BE2C (cell line): ENCODE results near the gene CUEDC1.

Experiments used
- DNase-seq: peaks from one replicate; pipeline ENCODE4 v3.0.0-alpha.2; 2020
- H3K27me3 ChIP-seq: fragments of 250-450 bp; sonication (Bioruptor Pico); 2 replicates; pipeline ENCODE4 v1.5.1; 2020; ENCODE audit warnings: mild to moderate bottlenecking
- H3K36me3 ChIP-seq: fragments of 250-450 bp; sonication (Bioruptor Pico); 2 replicates; pipeline ENCODE4 v1.5.1; 2020; ENCODE audit warnings: mild to moderate bottlenecking
- H3K4me1 ChIP-seq: fragments of 250-450 bp; sonication (Bioruptor Pico); 2 replicates; pipeline ENCODE4 v1.5.1; 2020
- H3K4me3 ChIP-seq: 2 replicates; pipeline ENCODE4 v1.5.1; 2011; ENCODE audit warnings: low read depth, low read length
- H3K9me3 ChIP-seq: fragments of 250-450 bp; sonication (Bioruptor Pico); 2 replicates; pipeline ENCODE4 v1.5.1; 2020
- TF ChIP-seq, protein P1 (sequence below): IDR thresholded peaks from 2 replicates; pipeline ENCODE4 v1.5.1; 2012; ENCODE audit warnings: mild to moderate bottlenecking, low read depth, low read length

The CUEDC1 gene

DNA sequence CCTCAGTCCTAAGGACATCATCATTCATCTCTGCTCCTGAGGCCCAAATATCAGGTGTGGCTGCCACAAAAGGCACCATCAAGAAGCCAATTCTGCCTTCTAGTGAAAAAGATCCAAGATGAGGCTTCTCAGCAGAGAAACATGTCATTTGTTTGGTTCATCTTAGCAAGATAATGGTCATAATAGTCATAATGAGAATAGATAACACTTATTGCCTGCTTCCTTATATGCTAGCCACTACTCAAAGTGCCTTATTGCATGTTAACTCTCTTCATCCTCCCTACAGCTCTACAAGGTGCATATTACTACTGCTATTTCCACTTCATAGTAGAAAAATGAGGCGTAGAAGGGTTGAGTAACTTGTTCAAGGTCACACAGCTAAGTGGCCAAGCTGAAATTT is 60.4 kb downstream of the CUEDC1 start:
- Histone ChIP-seq H3K4me3 (no peak overlapping the region), H3K27me3 (no peaks in the 10 kb centered on the region), H3K9me3 (no peaks in the 10 kb centered on the region), H3K4me1 (peaks cover 9% of the 10 kb centered on the region), H3K36me3 (no peaks in the 10 kb centered on the region)
- no peak for DNase-seq
- TF ChIP-seq, protein P1, sequence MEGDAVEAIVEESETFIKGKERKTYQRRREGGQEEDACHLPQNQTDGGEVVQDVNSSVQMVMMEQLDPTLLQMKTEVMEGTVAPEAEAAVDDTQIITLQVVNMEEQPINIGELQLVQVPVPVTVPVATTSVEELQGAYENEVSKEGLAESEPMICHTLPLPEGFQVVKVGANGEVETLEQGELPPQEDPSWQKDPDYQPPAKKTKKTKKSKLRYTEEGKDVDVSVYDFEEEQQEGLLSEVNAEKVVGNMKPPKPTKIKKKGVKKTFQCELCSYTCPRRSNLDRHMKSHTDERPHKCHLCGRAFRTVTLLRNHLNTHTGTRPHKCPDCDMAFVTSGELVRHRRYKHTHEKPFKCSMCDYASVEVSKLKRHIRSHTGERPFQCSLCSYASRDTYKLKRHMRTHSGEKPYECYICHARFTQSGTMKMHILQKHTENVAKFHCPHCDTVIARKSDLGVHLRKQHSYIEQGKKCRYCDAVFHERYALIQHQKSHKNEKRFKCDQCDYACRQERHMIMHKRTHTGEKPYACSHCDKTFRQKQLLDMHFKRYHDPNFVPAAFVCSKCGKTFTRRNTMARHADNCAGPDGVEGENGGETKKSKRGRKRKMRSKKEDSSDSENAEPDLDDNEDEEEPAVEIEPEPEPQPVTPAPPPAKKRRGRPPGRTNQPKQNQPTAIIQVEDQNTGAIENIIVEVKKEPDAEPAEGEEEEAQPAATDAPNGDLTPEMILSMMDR, result no peak

- Histone ChIP-seq H3K27me3 (no peaks in the 10 kb centered on the region), H3K36me3 (no peaks in the 10 kb centered on the region), H3K4me3 (no peak overlapping the region), H3K4me1 (peaks cover 9% of the 10 kb centered on the region), H3K9me3 (no peaks in the 10 kb centered on the region)
- DNase-seq, result no peak
- TF ChIP-seq, protein P1, result no peak
Observed at GRCh38 chr17:57892820-57893595, 62.2 kb downstream of the CUEDC1 start.

DNA sequence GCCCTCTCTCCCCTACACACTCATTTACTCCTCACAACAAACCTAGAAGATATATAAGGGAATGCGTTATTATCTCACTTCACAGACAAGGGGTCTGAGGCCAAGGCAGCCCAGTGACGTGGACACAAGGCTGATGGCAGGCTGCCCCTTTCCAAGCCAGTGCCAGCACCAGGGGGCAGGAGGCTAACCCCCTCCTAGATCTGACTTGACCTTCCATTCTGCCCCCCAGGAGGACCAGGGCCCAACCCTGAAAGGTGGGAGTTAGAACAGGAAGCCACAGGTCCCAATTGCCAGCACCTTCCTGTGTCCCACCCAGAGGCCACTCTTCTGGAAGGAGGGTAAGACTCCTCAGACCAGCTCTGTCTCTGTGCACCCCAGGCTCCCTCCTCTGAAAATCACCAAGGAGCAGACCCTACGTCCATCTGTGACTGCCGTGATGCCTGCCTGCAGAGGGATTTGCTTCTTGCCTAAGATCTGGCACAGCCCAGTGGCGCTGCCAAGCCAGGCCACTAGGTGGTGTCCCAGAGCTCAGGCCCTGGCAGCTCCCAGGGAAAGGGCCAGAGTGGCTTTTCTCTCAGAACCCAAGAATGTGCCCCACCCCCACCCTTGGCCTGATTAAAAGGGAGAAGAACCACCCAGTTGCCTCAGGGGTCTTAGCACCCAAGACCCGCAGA is 62.9 kb downstream of the CUEDC1 start:
- no peaks in the 10 kb centered on the region for H3K27me3 ChIP-seq
- TF ChIP-seq, protein P1, result peak; percentile 98
- H3K9me3 ChIP-seq, result no peaks in the 10 kb centered on the region
- H3K4me1 ChIP-seq, result peaks cover 9% of the 10 kb centered on the region
- no peak overlapping the region for H3K4me3 ChIP-seq
- H3K36me3 ChIP-seq, result no peaks in the 10 kb centered on the region
- DNase-seq, result peak; percentile 82

DNA sequence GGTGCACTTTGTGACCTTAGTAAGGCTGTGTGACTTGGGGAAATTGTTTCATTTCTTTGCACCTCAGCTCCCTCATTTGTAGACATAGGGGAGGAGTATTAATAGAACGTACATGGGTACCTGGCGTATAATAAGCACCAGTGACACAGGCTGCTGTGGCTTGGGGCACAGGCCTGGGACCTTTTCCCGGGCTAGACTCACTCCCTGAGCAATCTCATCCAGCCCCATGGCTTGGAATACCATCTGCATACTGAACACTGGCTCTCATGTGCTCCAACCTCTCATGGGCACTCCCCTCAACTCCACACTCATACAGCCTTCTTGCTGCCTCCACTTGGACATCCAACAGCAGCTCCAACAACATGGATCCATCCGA is 64.4 kb downstream of the CUEDC1 start:
- Histone ChIP-seq H3K4me1 (peaks cover 9% of the 10 kb centered on the region), H3K4me3 (no peak overlapping the region), H3K9me3 (no peaks in the 10 kb centered on the region), H3K27me3 (no peaks in the 10 kb centered on the region), H3K36me3 (no peaks in the 10 kb centered on the region)
- DNase-seq, result no peak
- TF ChIP-seq, protein P1, result no peak

- Histone ChIP-seq H3K4me3 (no peak overlapping the region), H3K27me3 (no peaks in the 10 kb centered on the region), H3K4me1 (peaks cover 9% of the 10 kb centered on the region), H3K9me3 (no peaks in the 10 kb centered on the region), H3K36me3 (no peaks in the 10 kb centered on the region)
- DNase-seq, result peak; percentile 50
- TF ChIP-seq, protein P1, result no peak
Observed at GRCh38 chr17:57889892-57890856, 65.0 kb downstream of the CUEDC1 start.
